HepG2 (cell line): Measurements from ENCODE around the gene KLC3. TPM values are rescaled to one million over a fixed set of nuclear protein-coding genes. Genes with fewer than 3 reads are reported as not detected.
A peak's percentile ranks its signal among the peaks of the same experiment; 100 is the strongest.

Experiments
- ATAC-seq: fragments of 200-7000 bp; cut with Tn5 transposase; 3 replicates; pipeline ENCODE4 v1.9.1; 2020; ENCODE audit warnings: mild to moderate bottlenecking, moderate library complexity
- BruUV-seq: library from RNA; stranded (reverse); fragments of 400-500 nt; replicated peaks from 2 replicates; lab custom pipeline; 2021; lab: Mats Ljungman, UMichigan
- CTCF ChIA-PET: fragments of 300-600 bp; formaldehyde crosslinking; extraction: SDS; loops from one replicate; lab custom pipeline; 2021; ENCODE audit warnings: low total read pairs, inconsistent platforms, low intra/inter-chr PET ratio; lab: Yijun Ruan, JAX
- POLR2A ChIA-PET: fragments of 350-600 bp; sonication (Branson Sonifier 250); formaldehyde crosslinking; loops from one replicate; lab custom pipeline; 2020; ENCODE audit warnings: antibody characterized with exemption, inconsistent platforms; lab: Yijun Ruan, JAX
- DNase-seq: peaks from one replicate; pipeline ENCODE4 v3.0.0-alpha.2; 2015; ENCODE audit warnings: low spot score
- FAIRE-seq: peaks from 3 replicates; lab custom pipeline; 2011; peaks lifted over from hg19 to GRCh38; lab: Jason Lieb, UNC
- H2AFZ ChIP-seq: one replicate; pipeline ENCODE4 v1.6.1; 2011; ENCODE audit warnings: low read length, inconsistent platforms
- H3K27ac ChIP-seq: fragments of 300-600 bp; 3 replicates; pipeline ENCODE4 v1.8.0; 2011; ENCODE audit warnings: mixed run types, mild to moderate bottlenecking, mixed read lengths, low read length, inconsistent platforms; ENCODE audit not compliant: insufficient read depth; ENCODE audit errors: extremely low read length
- H3K27me3 ChIP-seq, 2 experiments: fragments of 200-600 bp in 1 of 2; 2 replicates in 1 of 2; 3 replicates in 1 of 2; pipeline versions ENCODE4 v1.6.0 to v1.8.0; 2011; ENCODE audit warnings: low read length in 2 of 2, mild to moderate bottlenecking in 2 of 2, moderate library complexity in 2 of 2, inconsistent platforms in 1 of 2; ENCODE audit not compliant: insufficient read depth in 2 of 2, control insufficient read depth in 1 of 2
- H3K36me3 ChIP-seq, 2 experiments: fragments of 200-600 bp in 1 of 2; replicated peaks in 1 of 2; 2 replicates in 1 of 2; 3 replicates in 1 of 2; pipeline versions ENCODE4 v1.5.1 to v1.8.0; 2011; ENCODE audit warnings: low read length in 2 of 2, inconsistent platforms in 1 of 2; ENCODE audit not compliant: insufficient read depth in 2 of 2, control insufficient read depth in 1 of 2
- H3K4me1 ChIP-seq: 2 replicates; pipeline ENCODE4 v1.5.1; 2012; ENCODE audit warnings: low read length, inconsistent platforms; ENCODE audit not compliant: insufficient read depth
- H3K4me2 ChIP-seq: 2 replicates; pipeline ENCODE4 v1.6.0; 2011; ENCODE audit warnings: low read depth, low read length, inconsistent platforms
- H3K4me3 ChIP-seq, 3 experiments: fragments of 200-600 bp in 1 of 3; sonication (generic), shearing (Covaris generic) in 1 of 3; replicated peaks in 1 of 3; 2 replicates each; pipeline ENCODE4 v1.5.1; 2011 to 2016; ENCODE audit warnings: low read length in 3 of 3, inconsistent platforms in 2 of 3, low read depth in 2 of 3, mild to moderate bottlenecking in 2 of 3, control low read depth in 1 of 3, mixed read lengths in 1 of 3; ENCODE audit not compliant: insufficient read depth in 1 of 3
- H3K79me2 ChIP-seq: one replicate; pipeline ENCODE4 v1.6.1; 2011; ENCODE audit warnings: low read length, inconsistent platforms; ENCODE audit not compliant: insufficient read depth
- H3K9ac ChIP-seq: 2 replicates; pipeline ENCODE4 v1.6.0; 2011; ENCODE audit warnings: mild to moderate bottlenecking, low read depth, low read length, inconsistent platforms; ENCODE audit not compliant: insufficient read depth
- H3K9me3 ChIP-seq: 2 replicates; pipeline ENCODE4 v1.5.1; 2012; ENCODE audit warnings: mild to moderate bottlenecking, low read length
- H4K20me1 ChIP-seq: 2 replicates; pipeline ENCODE4 v1.6.0; 2011; ENCODE audit warnings: inconsistent platforms, mild to moderate bottlenecking, low read length, moderate library complexity; ENCODE audit not compliant: insufficient read depth
- CC2D1A ChIP-seq: sonication (generic); formaldehyde crosslinking; IDR thresholded peaks from 2 replicates; pipeline ENCODE4 v1.8.1; 2023; ENCODE audit warnings: mild to moderate bottlenecking, missing genetic modification reagents
- NFKB2 ChIP-seq: sonication (generic); formaldehyde crosslinking; IDR thresholded peaks from 2 replicates; pipeline ENCODE4 v1.4.0; 2020; ENCODE audit warnings: missing genetic modification reagents, borderline replicate concordance
- POLR2G ChIP-seq: fragments of 200-400 bp; formaldehyde crosslinking; IDR thresholded peaks from 2 replicates; pipeline ENCODE4 v1.6.1; 2018; ENCODE audit warnings: mild to moderate bottlenecking, low read depth, low read length, moderate library complexity
- THRA ChIP-seq: sonication (generic); formaldehyde crosslinking; IDR thresholded peaks from 2 replicates; pipeline ENCODE4 v1.4.0; 2020; ENCODE audit warnings: missing genetic modification reagents, borderline replicate concordance
- ZFP91 ChIP-seq: sonication (generic); formaldehyde crosslinking; IDR thresholded peaks from 2 replicates; pipeline ENCODE4 v1.9.0; 2022; ENCODE audit warnings: missing genetic modification reagents, mild to moderate bottlenecking, borderline replicate concordance
- ZNF362 ChIP-seq: sonication (generic); formaldehyde crosslinking; IDR thresholded peaks from 2 replicates; pipeline ENCODE4 v1.4.0; 2020; ENCODE audit warnings: missing genetic modification reagents, mild to moderate bottlenecking, borderline replicate concordance
- ZSCAN25 ChIP-seq: sonication (generic); formaldehyde crosslinking; IDR thresholded peaks from 2 replicates; pipeline ENCODE4 v1.8.0; 2022; ENCODE audit warnings: mild to moderate bottlenecking, missing genetic modification reagents
- WGBS: methylation state at CpG from one replicate; pipeline ENCODE4 v1.1.6; 2017; ENCODE audit warnings: low lambda C conversion rate; 5-methylcytosine and 5-hydroxymethylcytosine counted together
- in situ Hi-C: cut with HindIII; loops from 2 replicates; pipeline ENCODE4 v1.10.0; 2017; ENCODE audit warnings: low pct_unique_long_range_greater_than_20kb; ENCODE audit not compliant: extremely low pct_ligation_motif_present
- intact Hi-C: fragments of 100-400 bp; cut with micrococcal nuclease; formaldehyde crosslinking; loops from one replicate; pipeline ENCODE4 v1.10.0; 2022; ENCODE audit not compliant: unreplicated experiment
- polyA plus RNA-seq, 8 experiments: library from polyadenylated mRNA; depleted of rRNA in 3 of 8; stranded (reverse) in 7 of 8; unstranded in 1 of 8; fragments of >200 nt; fragmentation: Illumina TruSeq in 4 of 8; extraction: Trizol in 4 of 8; gene quantifications; 2 replicates each; pipeline versions ENCODE4 v1.2.1 to v1.2.3, GENCODE V29; 2011 to 2016; ENCODE audit warnings: low read depth in 4 of 8, missing spikeins in 1 of 8, mixed read lengths in 1 of 8; ENCODE audit not compliant: insufficient read depth in 1 of 8
- total RNA-seq, 5 experiments: library from RNA; depleted of rRNA; stranded (reverse); fragments of >200 nt; fragmentation: Illumina TruSeq; extraction: Trizol; gene quantifications; 2 replicates each; pipeline ENCODE4 v1.2.3, GENCODE V29; 2016; ENCODE audit warnings: low read depth in 1 of 5

The KLC3 gene
- total and polyA plus RNA-seq, 2 of the 13 experiments (the other 11 are each of a cell fraction or from before 2014, with no cell fraction given), result 0.13 TPM; not detected in 1

- TF ChIP-seq THRA (no peak), CC2D1A (no peak)
These were observed 36.2 kb upstream of the KLC3 start (continued) for GRCh38 chr19:45304141-45304926.

GRCh38 chr19:45305007-45305406 lies 35.5 kb upstream of the KLC3 start:
- in situ Hi-C loops, result no loop called here
- POLR2A ChIA-PET, result no interaction called here

More at GRCh38 chr19:45305007-45305406, 35.5 kb upstream of the KLC3 start:
- Histone ChIP-seq H3K27me3 (no peaks in the 10 kb centered on the region), H3K27ac (no peak overlapping the region), H3K36me3 (peaks cover 0 to 3% of the 10 kb centered on the region in 2 experiments; a peak in 1 of 5 replicates), H2AFZ (no peak overlapping the region), H3K79me2 (no peaks in the 10 kb centered on the region), H4K20me1 (no peaks in the 10 kb centered on the region), H3K4me1 (peaks cover 21% of the 10 kb centered on the region), H3K4me2 (no peak overlapping the region), H3K9ac (no peak overlapping the region), H3K9me3 (no peaks in the 10 kb centered on the region)
- ATAC-seq, result peak; percentile 20
- no peak for FAIRE-seq
- intact Hi-C loops, result no loop called here
- CTCF ChIA-PET, result no interaction called here
- no TSS peak for BruUV-seq
- WGBS, result 49% methylated on average over 3 of the region's 4 CpGs
- no peak for TF ChIP-seq ZNF362 (CRISPR knock-in tag)
- TF ChIP-seq NFKB2, result 0 out of 2 replicates have a peak, but pooled peaks have one; percentile 29
- TF ChIP-seq ZFP91 (CRISPR knock-in tag), result 0 out of 2 replicates have a peak, but pooled peaks have one; percentile 10
- TF ChIP-seq ZSCAN25, result 0 out of 2 replicates have a peak, but pooled peaks have one; percentile 30
- TF ChIP-seq POLR2G, result 0 out of 2 replicates have a peak, but pooled peaks have one; percentile 35
- TF ChIP-seq, all 625 proteins: peak for 4
- no peak for DNase-seq
- H3K4me3 ChIP-seq, result no peak overlapping the region
